Activated CD4-positive, CD25-positive, alpha-beta regulatory T cell (primary cell): ENCODE measurements around the gene DEGS1.

Experiments used
- DNase-seq, 4 experiments: peaks; one replicate each; lab custom pipeline; 2025; lab: John Stamatoyannopoulos, UW

Gene DEGS1

DNA sequence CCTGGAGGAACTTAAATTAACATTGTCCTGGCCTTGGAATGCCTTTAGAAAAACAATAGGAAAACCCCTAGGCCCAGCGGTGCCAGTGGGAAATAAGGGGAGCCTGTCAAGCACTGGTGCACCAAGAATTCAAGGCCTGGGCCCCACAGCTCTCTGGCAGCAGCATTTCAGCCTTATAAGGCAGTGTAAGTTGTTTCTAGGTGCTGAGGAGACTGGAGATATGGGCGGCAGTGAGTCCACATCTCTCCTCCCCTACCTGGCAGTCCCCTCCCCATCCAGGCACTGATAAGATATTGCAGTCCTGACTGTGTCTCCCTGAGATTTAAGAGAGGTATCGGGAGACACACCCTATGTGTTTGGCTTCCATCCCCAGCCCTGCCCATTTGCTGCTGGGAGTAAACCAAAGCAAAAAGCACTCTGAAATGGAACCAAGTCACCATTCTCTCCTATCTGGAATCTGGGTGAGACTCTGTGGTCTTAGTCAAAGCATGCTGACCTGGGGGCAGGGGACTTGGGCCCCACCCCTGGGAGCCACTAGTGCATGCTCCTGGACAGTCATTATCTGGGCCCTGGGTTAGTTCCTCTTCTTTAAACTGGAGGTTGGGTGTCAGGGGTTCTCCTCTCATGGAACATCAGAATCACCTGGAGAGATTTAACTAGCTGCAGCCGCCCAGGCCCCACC, 30.5 kb downstream of the DEGS1 start:
- DNase-seq: no peak

DNA sequence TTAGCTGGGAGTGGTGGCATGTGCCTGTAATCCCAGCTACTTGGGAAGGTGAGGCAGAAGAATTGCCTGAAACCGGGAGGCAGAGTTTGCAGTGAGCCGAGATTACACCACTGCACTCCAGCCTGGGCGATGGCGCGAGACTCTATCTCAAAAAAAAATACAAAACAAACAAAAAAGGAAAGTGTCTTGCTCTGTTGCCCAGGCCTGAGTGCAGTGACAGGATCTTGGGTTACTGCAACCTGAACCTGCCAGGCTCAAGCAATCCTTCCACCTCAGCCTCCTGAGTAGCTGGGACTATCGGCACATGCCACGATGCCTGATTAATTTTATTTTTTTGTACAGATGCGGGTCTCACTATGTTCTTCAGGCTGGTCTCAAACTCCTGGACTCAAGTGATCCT, 33.3 kb downstream of the DEGS1 start:
- no peak for DNase-seq

DNA sequence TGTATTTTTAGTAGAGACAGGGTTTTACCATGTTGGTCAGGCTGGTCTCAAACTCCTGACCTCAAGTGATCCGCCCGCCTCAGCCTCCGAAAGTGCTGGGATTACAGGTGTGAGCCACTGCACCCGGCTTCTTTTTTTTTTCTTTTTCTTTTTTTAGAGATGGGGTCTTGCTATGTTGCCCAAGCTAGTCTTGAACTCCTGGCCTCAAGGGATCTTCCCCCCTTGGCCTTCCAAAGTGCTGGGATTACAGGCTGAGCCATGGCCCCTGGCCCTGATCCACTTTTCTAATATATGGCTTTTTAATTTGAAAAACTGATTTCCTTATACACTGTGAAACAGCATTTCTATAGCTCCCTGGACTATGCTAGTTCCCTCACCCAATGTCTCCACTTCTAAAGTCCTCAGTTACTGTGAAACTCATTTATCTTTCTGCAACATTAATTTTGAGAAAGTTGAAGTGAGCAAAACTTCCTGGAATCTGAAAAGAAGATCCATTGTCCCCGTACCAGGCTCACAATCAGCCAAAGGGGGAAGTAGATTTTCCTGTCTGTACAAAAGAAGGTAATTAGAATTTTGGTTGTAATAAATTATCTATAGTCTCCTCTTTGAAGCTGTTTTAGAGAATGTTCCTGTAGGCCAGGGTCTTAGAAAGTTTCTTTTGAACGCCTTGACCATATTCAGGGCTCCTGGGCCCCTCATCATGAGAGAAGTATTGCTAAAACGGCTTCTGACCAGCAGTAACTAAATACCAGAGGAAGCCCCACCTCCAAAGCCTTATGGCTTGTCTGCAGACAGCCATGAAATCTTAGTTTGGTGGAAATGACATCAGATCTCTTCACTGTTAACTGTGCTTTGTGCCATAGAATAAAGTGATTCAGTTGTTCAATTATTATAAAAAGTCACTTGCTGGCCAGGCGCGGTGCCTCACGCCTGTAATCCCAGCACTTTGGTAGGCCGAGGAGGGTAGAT, 34.9 kb downstream of the DEGS1 start:
- DNase-seq: no peak

DNA sequence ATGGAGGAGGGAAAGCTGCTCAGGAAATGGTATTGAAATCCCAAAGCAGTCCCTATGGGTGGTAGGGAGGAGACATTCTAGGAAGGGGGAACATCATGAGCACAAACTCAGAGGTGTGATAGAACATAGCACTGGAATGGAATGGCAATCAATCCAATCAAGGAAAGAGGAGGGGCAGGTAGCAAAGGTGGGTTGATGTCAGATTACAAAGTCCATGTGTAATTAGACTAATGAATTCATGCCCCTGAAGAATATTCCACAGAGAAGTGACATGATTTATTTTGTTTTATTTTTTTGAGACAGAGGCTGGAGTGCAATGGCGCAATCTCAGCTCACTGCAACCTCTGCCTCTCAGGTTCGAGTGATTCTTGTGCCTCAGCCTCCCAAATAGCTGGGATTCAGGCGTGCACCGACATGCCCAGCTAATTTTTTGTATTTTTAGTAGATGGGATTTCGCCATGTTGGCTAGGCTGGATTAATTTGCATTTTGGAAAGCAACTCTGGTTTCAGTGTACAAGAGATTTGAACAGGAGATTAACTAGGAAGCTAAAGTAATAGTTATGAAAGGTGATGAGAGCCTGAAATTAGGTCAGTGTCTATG, 36.1 kb downstream of the DEGS1 start:
- DNase-seq: no peak

DNA sequence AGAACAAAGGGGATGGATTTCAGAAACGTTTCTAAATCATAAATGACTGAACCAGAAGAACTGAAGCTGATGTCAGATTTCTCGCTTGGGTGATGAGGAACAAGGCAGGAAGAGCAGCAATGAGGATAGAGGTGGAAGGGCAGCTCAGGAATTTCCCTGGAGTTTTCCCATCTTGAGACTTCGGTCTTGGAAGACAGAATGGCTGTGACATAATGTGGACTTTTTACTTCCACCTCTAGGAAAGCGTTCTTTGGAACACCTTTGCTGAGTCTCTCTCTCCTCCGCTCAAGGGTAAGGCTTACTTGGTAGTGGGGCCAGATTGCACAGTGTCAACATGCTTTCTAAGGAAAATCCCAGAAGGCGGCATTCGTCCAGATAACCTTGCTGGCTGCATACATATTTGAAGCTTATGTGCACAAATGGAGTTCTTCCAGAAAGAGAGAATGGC, 36.6 kb downstream of the DEGS1 start:
- no peak for DNase-seq

DNA sequence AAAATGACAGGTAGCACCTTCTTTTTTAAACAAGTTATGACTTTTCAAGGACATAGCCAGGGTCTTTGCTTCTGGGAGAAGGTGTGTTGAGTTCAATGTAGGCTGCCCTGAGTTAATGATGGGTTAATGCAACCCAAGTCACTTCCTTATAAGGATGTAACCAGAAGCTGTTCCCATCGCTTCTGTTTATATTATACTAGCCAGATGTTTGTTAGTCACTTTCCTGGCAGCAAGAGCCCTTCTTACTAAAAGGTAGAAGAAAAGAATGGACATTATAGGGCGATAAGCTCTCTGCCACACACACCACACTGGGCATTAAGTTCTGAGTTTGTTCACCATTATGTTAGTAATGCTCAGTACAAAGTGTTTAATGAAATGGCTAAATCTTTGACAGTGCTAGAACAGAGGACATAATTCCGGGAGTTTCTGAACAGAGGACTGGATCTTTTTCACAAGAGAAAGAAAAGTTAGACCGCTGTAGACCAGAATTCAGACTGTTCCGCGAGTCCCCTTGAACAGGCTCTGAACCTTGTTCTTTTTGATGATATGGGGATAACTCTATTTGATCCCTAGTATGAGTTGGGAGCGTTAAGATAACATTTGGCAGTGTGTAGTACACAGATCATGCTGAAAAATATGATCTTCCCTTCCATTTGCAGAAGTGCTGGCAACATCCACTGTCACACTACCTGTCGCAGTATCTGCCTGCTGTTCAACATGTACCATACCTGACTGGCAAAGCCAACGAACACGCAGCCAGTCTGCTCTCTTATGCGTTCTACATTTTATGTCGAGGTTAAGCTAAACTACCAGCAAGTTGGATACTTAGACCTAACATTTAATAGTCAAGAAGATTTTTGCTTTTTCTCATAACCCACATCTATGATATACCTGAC, 41.0 kb downstream of the DEGS1 start:
- DNase-seq: no peak

DNA sequence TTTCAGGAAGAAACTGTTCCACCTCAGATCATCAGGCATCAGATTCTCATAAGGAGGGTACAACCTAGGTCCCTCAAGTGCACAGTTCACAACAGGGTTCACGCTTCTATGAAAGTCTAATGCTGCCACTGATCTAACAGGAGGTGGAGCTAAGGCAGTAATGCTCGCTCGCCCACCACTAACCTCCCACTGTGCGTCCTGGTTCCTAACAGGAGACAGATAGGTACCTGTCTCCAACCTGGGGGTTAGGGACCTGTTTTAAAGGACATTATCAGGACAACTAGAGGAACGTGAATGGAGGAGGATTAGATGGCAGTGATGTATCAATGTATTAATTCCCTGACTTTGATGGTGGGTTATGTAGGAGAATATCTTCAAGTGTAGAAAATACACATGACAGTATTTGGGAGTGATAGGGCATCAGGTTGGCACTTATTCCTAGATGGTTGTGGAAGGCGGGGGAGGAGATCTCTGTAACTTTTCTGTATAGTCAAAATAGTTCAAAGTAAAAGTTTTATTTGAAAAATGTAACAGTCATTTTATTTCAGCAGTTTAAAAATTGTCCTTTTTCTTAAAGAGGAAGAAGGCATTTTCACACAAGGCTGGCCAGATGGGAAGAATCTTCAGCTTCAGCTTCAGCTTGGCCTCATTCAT, 43.9 kb downstream of the DEGS1 start:
- DNase-seq: no peak

DNA sequence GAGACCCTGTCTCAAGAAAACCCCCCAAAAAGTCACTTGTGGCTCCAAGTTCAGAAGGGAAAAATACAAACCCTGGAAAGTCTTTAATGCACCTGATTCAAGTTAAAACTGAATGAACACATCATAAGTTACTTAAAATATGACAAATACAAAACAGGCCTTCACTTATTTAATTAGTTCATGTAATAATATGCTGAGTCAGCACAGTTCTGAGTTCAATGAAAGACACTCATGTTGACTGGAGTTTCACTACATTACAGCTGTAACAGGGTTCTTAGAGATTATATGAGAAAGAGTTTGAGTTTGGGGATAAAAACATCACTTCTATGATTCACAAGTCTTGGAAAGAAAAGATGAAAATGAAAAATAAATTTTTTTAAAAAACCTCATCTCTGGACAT, 51.0 kb downstream of the DEGS1 start:
- no peak for DNase-seq

DNA sequence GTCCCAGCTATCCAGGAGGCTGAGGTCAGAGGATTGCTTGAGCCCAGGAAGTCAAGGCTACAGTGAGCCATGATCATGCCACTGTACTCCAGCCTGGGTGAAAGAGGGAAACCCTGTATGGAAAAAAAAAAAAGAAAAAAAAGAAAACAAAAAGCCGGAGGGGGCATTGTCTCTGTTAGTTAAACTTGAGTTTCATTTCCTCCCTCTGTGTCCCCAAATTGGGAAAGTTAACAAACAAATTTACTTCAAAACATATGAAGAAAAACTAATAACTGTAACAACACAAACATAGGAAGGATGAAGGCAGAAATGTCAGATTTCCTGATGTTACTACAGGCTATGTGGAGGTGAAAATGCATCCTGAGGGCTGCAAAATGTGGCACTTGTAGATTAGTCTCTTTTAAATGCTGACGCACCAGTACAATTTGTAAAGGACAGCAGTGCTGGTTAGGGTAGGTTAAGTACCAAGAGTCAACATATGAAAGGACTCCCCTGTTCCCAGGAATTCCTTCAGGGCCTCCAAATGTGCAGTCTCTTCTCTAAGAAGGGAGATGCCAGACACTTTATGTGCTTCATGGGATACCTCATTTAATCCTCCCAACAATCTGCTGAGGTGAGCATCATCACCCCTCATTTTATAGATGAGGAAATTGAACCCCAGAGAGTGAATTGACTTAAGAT, 52.9 kb downstream of the DEGS1 start:
- no peak for DNase-seq

DNA sequence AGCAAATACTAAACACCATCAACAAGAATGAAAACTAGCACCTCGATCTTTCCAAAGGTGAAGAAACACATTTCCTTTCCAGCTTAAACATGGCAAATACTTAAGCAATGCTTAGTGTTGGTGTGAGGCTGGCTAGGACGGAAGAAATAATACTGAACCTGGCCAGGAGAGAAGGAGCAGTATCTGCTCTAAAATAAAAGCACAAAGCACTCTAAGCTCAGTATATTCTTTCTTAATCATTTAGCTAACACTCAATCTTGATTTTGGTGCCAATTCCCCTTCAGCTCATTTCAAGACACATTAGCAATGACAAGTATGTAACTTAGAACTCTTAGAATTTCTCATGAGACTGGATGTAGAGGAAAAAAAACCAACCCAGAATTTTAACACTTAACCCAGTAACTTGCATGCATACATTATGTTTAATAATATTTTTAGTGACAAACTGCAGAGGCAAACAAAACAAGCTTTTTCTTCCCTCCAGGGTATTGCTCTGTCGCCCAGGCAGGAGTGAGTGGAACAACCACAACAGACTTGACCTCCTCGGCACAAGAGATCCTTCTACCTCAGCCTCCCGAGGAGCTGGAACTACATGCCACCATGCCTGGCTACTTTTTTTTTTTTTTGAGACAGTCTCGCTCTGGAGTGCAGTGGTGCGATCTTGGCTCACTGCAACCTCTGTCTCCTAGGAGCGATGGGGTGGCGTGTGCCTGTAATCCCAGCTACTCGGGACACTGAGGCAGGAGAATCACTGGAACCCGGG, 54.3 kb downstream of the DEGS1 start:
- DNase-seq: no peak

DNA sequence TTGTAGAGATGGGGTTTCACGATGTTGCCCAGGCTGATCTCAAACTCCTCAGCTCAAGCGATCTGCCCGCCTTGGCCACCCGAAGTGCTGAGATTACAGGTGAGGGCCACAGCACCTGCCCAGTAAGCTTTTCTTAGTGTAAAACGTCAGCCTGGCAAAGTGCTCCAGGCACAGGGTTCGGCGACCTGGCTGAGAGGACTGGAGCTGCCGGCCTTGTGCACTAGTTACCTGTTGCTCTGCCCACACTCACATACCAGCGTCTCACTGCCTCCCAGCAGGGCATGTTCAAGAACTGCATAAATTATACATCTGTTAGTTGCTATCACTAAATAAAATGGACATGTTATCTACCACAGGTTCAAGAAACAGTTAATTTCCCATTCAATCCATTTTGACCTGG, 55.2 kb downstream of the DEGS1 start:
- no peak for DNase-seq

DNA sequence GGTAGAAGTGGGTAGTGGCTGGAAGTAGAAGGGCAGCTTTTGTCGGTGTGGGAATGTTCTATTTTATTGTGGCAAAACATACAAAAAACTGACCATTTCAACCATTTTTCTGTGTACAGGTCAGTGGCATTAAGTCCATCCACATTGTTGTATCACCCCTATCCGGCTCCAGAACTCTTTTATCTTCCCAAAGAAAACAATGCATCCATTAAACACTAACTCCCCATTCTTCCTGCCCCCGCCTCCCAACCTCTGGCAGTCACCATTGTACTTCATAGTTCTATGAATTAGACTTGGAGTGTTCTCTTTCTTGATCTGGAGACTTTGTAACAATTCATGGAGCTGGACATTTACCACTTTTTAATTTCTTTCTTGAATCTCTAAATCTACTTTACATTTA, 55.7 kb downstream of the DEGS1 start:
- DNase-seq: no peak
